WTC11 (cell line): Measurements from ENCODE around the gene GPR50. TPM values are rescaled to one million over a fixed set of nuclear protein-coding genes. Genes with fewer than 3 reads are reported as not detected.

Experiments used
- ATAC-seq: fragments of 200-7000 bp; cut with Tn5 transposase; 2 replicates; pipeline ENCODE4 v1.10.0; 2021; ENCODE audit warnings: mild to moderate bottlenecking, moderate library complexity
- CTCF ChIA-PET: fragments of 300-600 bp; sonication (Branson Sonifier 250); formaldehyde crosslinking; loops from one replicate; lab custom pipeline; 2021; ENCODE audit warnings: antibody characterized with exemption; lab: Charles Lee
- POLR2A ChIA-PET: fragments of 350-600 bp; sonication (Branson Sonifier 250); formaldehyde crosslinking; loops from one replicate; lab custom pipeline; 2021; ENCODE audit warnings: antibody characterized with exemption; lab: Charles Lee
- DNase-seq: peaks from one replicate; pipeline ENCODE4 v3.0.0; 2021; ENCODE audit warnings: low spot score
- H3K27ac Mint-ChIP-seq: 2 replicates; pipeline ENCODE4 v1.8.0; 2021; ENCODE audit warnings: mixed read lengths
- H3K27me3 Mint-ChIP-seq: 2 replicates; pipeline ENCODE4 v1.8.0; 2021; ENCODE audit warnings: low read depth, mild to moderate bottlenecking, moderate library complexity, mixed read lengths
- H3K36me3 Mint-ChIP-seq: 2 replicates; pipeline ENCODE4 v1.8.0; 2021; ENCODE audit warnings: mixed read lengths
- H3K4me1 Mint-ChIP-seq: 2 replicates; pipeline ENCODE4 v1.8.0; 2022; ENCODE audit warnings: mixed read lengths
- H3K4me3 Mint-ChIP-seq: 2 replicates; pipeline ENCODE4 v1.8.0; 2021; ENCODE audit warnings: mild to moderate bottlenecking, moderate library complexity, mixed read lengths
- H3K9me3 Mint-ChIP-seq: 2 replicates; pipeline ENCODE4 v1.8.0; 2021; ENCODE audit warnings: mixed read lengths
- ATF6 ChIP-seq: sonication (generic); formaldehyde crosslinking; IDR thresholded peaks from 2 replicates; pipeline ENCODE4 v1.8.1; 2023; ENCODE audit warnings: mild to moderate bottlenecking, missing genetic modification reagents
- CREB1 ChIP-seq: sonication (generic); formaldehyde crosslinking; IDR thresholded peaks from 2 replicates; pipeline ENCODE4 v1.8.0; 2023; ENCODE audit warnings: mild to moderate bottlenecking, missing genetic modification reagents
- E2F1 ChIP-seq: sonication (generic); formaldehyde crosslinking; IDR thresholded peaks from 2 replicates; pipeline ENCODE4 v1.8.0; 2022; ENCODE audit warnings: mild to moderate bottlenecking, missing genetic modification reagents
- ERG ChIP-seq: fragments of 250-450 bp; sonication (Bioruptor Pico); IDR thresholded peaks from 2 replicates; pipeline ENCODE4 v1.8.0; 2021; ENCODE audit warnings: mild to moderate bottlenecking
- GABPB1 ChIP-seq: sonication (generic); formaldehyde crosslinking; IDR thresholded peaks from 2 replicates; pipeline ENCODE4 v1.8.1; 2023; ENCODE audit warnings: mild to moderate bottlenecking, missing genetic modification reagents
- IRF2 ChIP-seq: sonication (generic); formaldehyde crosslinking; IDR thresholded peaks from 2 replicates; pipeline ENCODE4 v1.8.0; 2022; ENCODE audit warnings: low read depth, missing genetic modification reagents, borderline replicate concordance
- MXD4 ChIP-seq: fragments of 250-450 bp; sonication (Bioruptor Pico); IDR thresholded peaks from 2 replicates; pipeline ENCODE4 v1.8.0; 2021; ENCODE audit warnings: mild to moderate bottlenecking, moderate library complexity, borderline replicate concordance
- PRDM15 ChIP-seq: sonication (generic); formaldehyde crosslinking; IDR thresholded peaks from 2 replicates; pipeline ENCODE4 v1.8.0; 2022; ENCODE audit warnings: missing genetic modification reagents
- PREB ChIP-seq: sonication (generic); formaldehyde crosslinking; IDR thresholded peaks from 2 replicates; pipeline ENCODE4 v1.8.1; 2022; ENCODE audit warnings: mild to moderate bottlenecking, missing genetic modification reagents, moderate library complexity, borderline replicate concordance
- SMAD4 ChIP-seq: sonication (generic); formaldehyde crosslinking; IDR thresholded peaks from 2 replicates; pipeline ENCODE4 v1.8.0; 2022; ENCODE audit warnings: mild to moderate bottlenecking, missing genetic modification reagents
- TEAD4 ChIP-seq: sonication (generic); formaldehyde crosslinking; IDR thresholded peaks from 2 replicates; pipeline ENCODE4 v1.8.0; 2022; ENCODE audit warnings: mild to moderate bottlenecking, missing genetic modification reagents
- ZBTB43 ChIP-seq: sonication (generic); formaldehyde crosslinking; IDR thresholded peaks from 2 replicates; pipeline ENCODE4 v1.8.1; 2023; ENCODE audit warnings: mild to moderate bottlenecking, missing genetic modification reagents
- ZNF121 ChIP-seq: sonication (generic); formaldehyde crosslinking; IDR thresholded peaks from 2 replicates; pipeline ENCODE4 v1.8.0; 2023; ENCODE audit warnings: missing genetic modification reagents
- ZNF281 ChIP-seq: sonication (generic); formaldehyde crosslinking; IDR thresholded peaks from 2 replicates; pipeline ENCODE4 v1.8.0; 2023; ENCODE audit warnings: mild to moderate bottlenecking, missing genetic modification reagents
- ZNF396 ChIP-seq: fragments of 250-450 bp; sonication (Bioruptor Pico); IDR thresholded peaks from 2 replicates; pipeline ENCODE4 v1.8.0; 2021; ENCODE audit warnings: mild to moderate bottlenecking, moderate library complexity, borderline replicate concordance
- ZNF425 ChIP-seq: fragments of 250-450 bp; sonication (Bioruptor Pico); conservative IDR thresholded peaks from 2 replicates; pipeline ENCODE4 v1.9.0; 2021; ENCODE audit warnings: mild to moderate bottlenecking
- total RNA-seq: library from RNA; stranded (reverse); gene quantifications from 3 replicates; pipeline ENCODE4 v1.2.3, GENCODE V29; 2021

GPR50 gene
- total RNA-seq, 1 experiment from 2014 or later = 12.0 TPM

GRCh38 chrX:151153086-151153485 lies 23.3 kb upstream of the GPR50 start:
- CTCF ChIA-PET = no interaction called here
- no peak for TF ChIP-seq ZNF396 (CRISPR knock-in tag)
- no peak for TF ChIP-seq ERG (CRISPR knock-in tag)
- no peak for TF ChIP-seq ATF6 (CRISPR knock-in tag)
- TF ChIP-seq ZNF121 (CRISPR knock-in tag) = no peak
- TF ChIP-seq TEAD4 = no peak
- Mint-ChIP-seq H3K4me1 (peaks cover 24% of the 10 kb centered on the region), H3K9me3 (no peaks in the 10 kb centered on the region), H3K27ac (no peak overlapping the region), H3K4me3 (peak overlapping the region; percentile 56), H3K36me3 (no peaks in the 10 kb centered on the region), H3K27me3 (peaks cover 47% of the 10 kb centered on the region)
- ATAC-seq (peak; percentile 77), DNase-seq (peak; percentile 63)
- POLR2A ChIA-PET = no interaction called here

- Mint-ChIP-seq H3K27me3 (peaks cover 47% of the 10 kb centered on the region), H3K4me1 (peaks cover 24% of the 10 kb centered on the region), H3K27ac (no peak overlapping the region), H3K4me3 (peak overlapping the region; percentile 56), H3K9me3 (no peaks in the 10 kb centered on the region), H3K36me3 (no peaks in the 10 kb centered on the region)
- ATAC-seq (no peak), DNase-seq (no peak)
- POLR2A ChIA-PET = no interaction called here
- CTCF ChIA-PET = no interaction called here
- TF ChIP-seq PRDM15 (CRISPR knock-in tag) = peak; percentile 24; the same call in 1 of the 2 replicates
- no peak for TF ChIP-seq IRF2
Measured at GRCh38 chrX:151153667-151154066, 22.7 kb upstream of the GPR50 start.

GRCh38 chrX:151155234-151155633 lies 21.1 kb upstream of the GPR50 start:
- Mint-ChIP-seq H3K4me1 (peaks cover 24% of the 10 kb centered on the region), H3K27ac (no peak overlapping the region), H3K9me3 (0 out of 2 replicates have a peak, but pooled peaks cover 6% of the 10 kb centered on the region), H3K4me3 (no peak overlapping the region), H3K36me3 (no peaks in the 10 kb centered on the region), H3K27me3 (peaks cover 47% of the 10 kb centered on the region)
- POLR2A ChIA-PET = no interaction called here
- no peak for DNase-seq
- CTCF ChIA-PET = no interaction called here
- ATAC-seq = no peak
- TF ChIP-seq CREB1 (CRISPR knock-in tag) (no peak), SMAD4 (CRISPR knock-in tag) (no peak), ZNF281 (no peak), PREB (CRISPR knock-in tag) (no peak), ZBTB43 (CRISPR knock-in tag) (no peak), ZNF425 (CRISPR knock-in tag) (no peak), MXD4 (CRISPR knock-in tag) (no peak), GABPB1 (no peak), E2F1 (no peak)
